Kidney (tissue), 14 donors: ENCODE measurements around the gene C7. TPM values are rescaled to one million over a fixed set of nuclear protein-coding genes. Genes with fewer than 3 reads are reported as not detected.

Experiments
- DNase-seq, 5 donors: peaks; one replicate each; pipeline ENCODE4 v3.0.0-alpha.2; 2013 to 2020
- FAIRE-seq: peaks from 2 replicates; lab custom pipeline; 2012; peaks lifted over from hg19 to GRCh38; lab: Jason Lieb, UNC
- H3K27ac ChIP-seq, 2 donors: one replicate each; pipeline ENCODE4 v1.7.0; 2013; ENCODE audit warnings: low read depth in 2 of 2, low read length in 2 of 2, inconsistent platforms in 1 of 2
- H3K27me3 ChIP-seq: one replicate; pipeline ENCODE4 v1.7.1; 2013; ENCODE audit warnings: low read length, inconsistent platforms; ENCODE audit not compliant: control insufficient read depth, insufficient read depth
- H3K36me3 ChIP-seq, 3 donors: one replicate each; pipeline versions ENCODE4 v1.7.0 to v1.7.1; 2013; ENCODE audit warnings: low read length in 3 of 3, control low read depth in 1 of 3, inconsistent platforms in 1 of 3; ENCODE audit not compliant: insufficient read depth in 3 of 3, control insufficient read depth in 2 of 3
- H3K4me1 ChIP-seq, 3 donors: one replicate each; pipeline versions ENCODE4 v1.7.0 to v1.7.1; 2013; ENCODE audit warnings: low read length in 3 of 3, inconsistent platforms in 1 of 3, low read depth in 1 of 3; ENCODE audit not compliant: control insufficient read depth in 2 of 3, insufficient read depth in 2 of 3
- H3K4me3 ChIP-seq, 3 donors: one replicate each; pipeline versions ENCODE4 v1.7.0 to v1.8.1; 2013; ENCODE audit warnings: low read length in 3 of 3, control low read depth in 1 of 3, inconsistent platforms in 1 of 3
- H3K9ac ChIP-seq, 3 donors: one replicate each; pipeline versions ENCODE4 v1.7.0 to v1.7.1; 2013; ENCODE audit warnings: low read length in 3 of 3, control low read depth in 1 of 3, inconsistent platforms in 1 of 3
- H3K9me3 ChIP-seq, 3 donors: one replicate each; pipeline versions ENCODE4 v1.7.0 to v1.7.1; 2013; ENCODE audit warnings: low read length in 3 of 3, control low read depth in 1 of 3, inconsistent platforms in 1 of 3; ENCODE audit not compliant: control insufficient read depth in 2 of 3, insufficient read depth in 1 of 3
- intact Hi-C: fragments of 100-400 bp; cut with DNase I; formaldehyde crosslinking; loops from one replicate; pipeline ENCODE4 v1.11.1; 2022
- polyA plus RNA-seq: library from polyadenylated mRNA; stranded (reverse); fragments of 350-450 nt; fragmentation: Illumina TruSeq; extraction: RNeasy Lipid Tissue Mini Kit (QIAGEN cat#74804); gene quantifications from one replicate; pipeline ENCODE4 v1.2.3, GENCODE V29; 2014; ENCODE audit warnings: low read depth, low replicate concordance; ENCODE audit not compliant: insufficient read depth
- total RNA-seq: library from RNA; stranded (reverse); fragmentation: NEBNext Ultra II Directional; extraction: Animal tissue kit (Norgen Biotek cat#: 25700); gene quantifications from one replicate; pipeline ENCODE4 v1.2.1, GENCODE V29; 2021
- TF ChIP-seq, protein P1 (sequence below): IDR thresholded peaks from 3 replicates; pipeline ENCODE4 v1.5.1; 2012; ENCODE audit warnings: mild to moderate bottlenecking, moderate library complexity, borderline replicate concordance; ENCODE audit not compliant: insufficient read depth; ENCODE audit errors: extremely low read depth
- donor health status: control.
- donor health status: control.
- donor health status: control.
- donor health status: control.
- donor health status: control.
- donor health status: DM: yes; HTN: yes; CAD: no.
- donor health status: Normal renal cell carcinoma (clear cell type).

The C7 gene
- total and polyA plus RNA-seq, 2 donors from 2014 or later, result 158 to 849 TPM

DNA sequence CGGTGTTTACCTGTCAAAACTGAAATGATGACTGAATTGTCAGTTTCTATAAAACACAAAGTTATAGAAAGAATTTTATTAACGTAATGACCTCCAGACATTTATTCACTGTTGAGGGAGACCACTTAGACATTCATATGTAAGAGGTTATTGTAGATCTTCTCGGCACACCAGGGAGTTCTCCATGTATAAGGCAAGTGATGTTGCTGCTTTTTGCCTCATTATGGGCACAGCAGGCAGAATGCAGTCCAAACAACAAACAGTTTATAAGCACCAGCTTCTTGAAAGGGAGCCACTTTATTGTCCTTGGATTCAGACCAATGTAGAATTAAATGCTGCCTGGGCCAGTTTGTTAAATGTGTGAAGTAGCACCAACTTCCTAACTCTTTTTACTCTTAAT lies 66.7 kb downstream of the C7 start:
- H3K27me3 ChIP-seq, result no peaks in the 10 kb centered on the region
- no peak for FAIRE-seq
- no peaks in the 10 kb centered on the region for H3K36me3 ChIP-seq
- H3K4me3 ChIP-seq, result no peak overlapping the region
- no peak for DNase-seq
- H3K27ac ChIP-seq, result no peak overlapping the region
- no peaks in the 10 kb centered on the region for H3K4me1 ChIP-seq
- intact Hi-C loops, result no loop called here
- TF ChIP-seq, protein P1, sequence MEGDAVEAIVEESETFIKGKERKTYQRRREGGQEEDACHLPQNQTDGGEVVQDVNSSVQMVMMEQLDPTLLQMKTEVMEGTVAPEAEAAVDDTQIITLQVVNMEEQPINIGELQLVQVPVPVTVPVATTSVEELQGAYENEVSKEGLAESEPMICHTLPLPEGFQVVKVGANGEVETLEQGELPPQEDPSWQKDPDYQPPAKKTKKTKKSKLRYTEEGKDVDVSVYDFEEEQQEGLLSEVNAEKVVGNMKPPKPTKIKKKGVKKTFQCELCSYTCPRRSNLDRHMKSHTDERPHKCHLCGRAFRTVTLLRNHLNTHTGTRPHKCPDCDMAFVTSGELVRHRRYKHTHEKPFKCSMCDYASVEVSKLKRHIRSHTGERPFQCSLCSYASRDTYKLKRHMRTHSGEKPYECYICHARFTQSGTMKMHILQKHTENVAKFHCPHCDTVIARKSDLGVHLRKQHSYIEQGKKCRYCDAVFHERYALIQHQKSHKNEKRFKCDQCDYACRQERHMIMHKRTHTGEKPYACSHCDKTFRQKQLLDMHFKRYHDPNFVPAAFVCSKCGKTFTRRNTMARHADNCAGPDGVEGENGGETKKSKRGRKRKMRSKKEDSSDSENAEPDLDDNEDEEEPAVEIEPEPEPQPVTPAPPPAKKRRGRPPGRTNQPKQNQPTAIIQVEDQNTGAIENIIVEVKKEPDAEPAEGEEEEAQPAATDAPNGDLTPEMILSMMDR, result no peak
- H3K9me3 ChIP-seq, result no peaks in the 10 kb centered on the region
- H3K9ac ChIP-seq, result no peak overlapping the region

DNA sequence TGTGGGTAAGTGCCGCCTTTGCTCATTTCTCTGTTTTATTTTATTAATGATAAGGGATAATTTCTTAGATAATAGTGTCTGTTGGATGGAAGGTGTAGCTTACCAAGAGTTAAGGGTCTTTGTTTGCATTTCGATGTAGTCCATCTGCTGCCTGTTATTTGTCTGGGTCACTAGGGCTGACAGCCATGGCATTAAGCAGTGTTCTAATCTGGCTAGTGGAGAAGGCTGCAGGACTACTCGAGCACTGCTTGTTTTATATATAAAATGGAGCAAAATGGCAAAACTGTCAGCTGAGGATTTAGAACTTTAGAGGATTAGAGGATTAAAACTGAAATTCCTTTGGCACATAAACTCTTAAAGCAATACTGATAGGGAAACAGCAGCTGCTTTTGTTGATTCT lies 67.5 kb downstream of the C7 start:
- DNase-seq, result no peak
- no peaks in the 10 kb centered on the region for H3K4me1 ChIP-seq
- TF ChIP-seq, protein P1, result no peak
- no peaks in the 10 kb centered on the region for H3K9me3 ChIP-seq
- no peak overlapping the region for H3K27ac ChIP-seq
- no peaks in the 10 kb centered on the region for H3K36me3 ChIP-seq
- H3K27me3 ChIP-seq, result no peaks in the 10 kb centered on the region
- H3K9ac ChIP-seq, result no peak overlapping the region
- intact Hi-C loops, result no loop called here
- no peak overlapping the region for H3K4me3 ChIP-seq
- FAIRE-seq, result no peak

DNA sequence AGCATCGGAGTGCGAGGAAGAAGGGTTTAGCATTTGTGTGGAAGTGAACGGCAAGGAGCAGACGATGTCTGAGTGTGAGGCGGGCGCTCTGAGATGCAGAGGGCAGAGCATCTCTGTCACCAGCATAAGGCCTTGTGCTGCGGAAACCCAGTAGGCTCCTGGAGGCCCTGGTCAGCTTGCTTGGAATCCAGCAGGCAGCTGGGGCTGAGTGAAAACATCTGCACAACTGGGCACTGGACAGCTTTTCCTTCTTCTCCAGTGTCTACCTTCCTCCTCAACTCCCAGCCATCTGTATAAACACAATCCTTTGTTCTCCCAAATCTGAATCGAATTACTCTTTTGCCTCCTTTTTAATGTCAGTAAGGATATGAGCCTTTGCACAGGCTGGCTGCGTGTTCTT lies 72.1 kb downstream of the C7 start:
- Histone ChIP-seq H3K9me3 (no peaks in the 10 kb centered on the region), H3K36me3 (no peaks in the 10 kb centered on the region), H3K27me3 (no peaks in the 10 kb centered on the region), H3K4me3 (no peak overlapping the region), H3K9ac (no peak overlapping the region), H3K4me1 (no peaks in the 10 kb centered on the region), H3K27ac (no peak overlapping the region)
- DNase-seq (peak in 3 of 5 donors; percentile 19 to 46 (median 24)), FAIRE-seq (no peak)
- TF ChIP-seq, protein P1, result no peak
- intact Hi-C loops, result no loop called here

DNA sequence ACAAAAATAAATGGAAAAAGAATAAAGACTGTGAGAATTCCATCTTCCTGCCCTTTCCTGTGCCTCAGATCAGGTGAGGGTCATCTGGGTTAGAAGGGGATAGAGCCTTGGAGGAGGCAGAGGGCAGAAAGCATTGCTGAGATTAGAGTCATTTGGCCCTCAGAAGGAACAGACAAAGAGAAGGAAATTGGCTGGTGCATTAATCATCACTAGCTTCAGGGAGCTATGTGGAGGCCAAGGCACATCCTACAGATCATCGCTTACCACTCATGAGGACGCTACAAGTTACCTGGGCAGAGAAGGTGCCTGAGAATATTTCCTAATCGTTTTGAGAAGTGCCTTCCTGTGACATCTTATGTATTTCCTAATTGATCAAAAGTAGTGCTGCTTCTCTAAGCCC lies 74.5 kb downstream of the C7 start:
- Histone ChIP-seq H3K4me1 (peaks cover 0 to 3% (median 0%) of the 10 kb centered on the region in 3 donors), H3K36me3 (no peaks in the 10 kb centered on the region), H3K4me3 (no peak overlapping the region), H3K27ac (no peak overlapping the region), H3K27me3 (no peaks in the 10 kb centered on the region), H3K9ac (no peak overlapping the region), H3K9me3 (no peaks in the 10 kb centered on the region)
- intact Hi-C loops, result no loop called here
- no peak for DNase-seq
- FAIRE-seq, result no peak
- TF ChIP-seq, protein P1, result no peak
